T-helper 2 cell (primary cell): ENCODE results near the gene CSF3R.
"Not testable (repeated sequence)": the region's sequence is repeated elsewhere in the genome, so short reads cannot be mapped to it uniquely, and the experiment has no call there.

Experiments used
- DNase-seq, 5 experiments: peaks; one replicate each; pipeline versions ENCODE4 v3.0.0 to v3.0.0-alpha.2; 2012 to 2022

CSF3R gene

DNA sequence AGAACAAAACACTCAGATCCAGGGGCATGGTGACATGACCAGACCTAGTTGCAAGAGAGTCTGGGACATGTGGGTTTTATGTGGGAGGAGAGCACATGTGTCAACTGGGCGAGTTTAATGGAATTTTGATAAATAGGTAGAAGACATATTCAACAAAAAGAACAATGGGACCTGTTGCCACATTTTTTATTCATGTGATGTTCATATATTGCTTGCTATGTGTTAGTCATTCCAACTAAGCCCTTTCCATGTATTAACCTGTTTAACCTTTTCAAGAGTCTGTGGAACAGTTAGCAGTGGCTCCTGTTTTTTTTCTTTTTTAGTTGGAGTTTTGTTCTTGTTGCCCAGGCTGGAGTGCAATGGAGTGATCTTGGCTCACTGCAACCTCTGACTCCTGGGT, 30.1 kb upstream of the CSF3R start:
- DNase-seq: no peak

DNA sequence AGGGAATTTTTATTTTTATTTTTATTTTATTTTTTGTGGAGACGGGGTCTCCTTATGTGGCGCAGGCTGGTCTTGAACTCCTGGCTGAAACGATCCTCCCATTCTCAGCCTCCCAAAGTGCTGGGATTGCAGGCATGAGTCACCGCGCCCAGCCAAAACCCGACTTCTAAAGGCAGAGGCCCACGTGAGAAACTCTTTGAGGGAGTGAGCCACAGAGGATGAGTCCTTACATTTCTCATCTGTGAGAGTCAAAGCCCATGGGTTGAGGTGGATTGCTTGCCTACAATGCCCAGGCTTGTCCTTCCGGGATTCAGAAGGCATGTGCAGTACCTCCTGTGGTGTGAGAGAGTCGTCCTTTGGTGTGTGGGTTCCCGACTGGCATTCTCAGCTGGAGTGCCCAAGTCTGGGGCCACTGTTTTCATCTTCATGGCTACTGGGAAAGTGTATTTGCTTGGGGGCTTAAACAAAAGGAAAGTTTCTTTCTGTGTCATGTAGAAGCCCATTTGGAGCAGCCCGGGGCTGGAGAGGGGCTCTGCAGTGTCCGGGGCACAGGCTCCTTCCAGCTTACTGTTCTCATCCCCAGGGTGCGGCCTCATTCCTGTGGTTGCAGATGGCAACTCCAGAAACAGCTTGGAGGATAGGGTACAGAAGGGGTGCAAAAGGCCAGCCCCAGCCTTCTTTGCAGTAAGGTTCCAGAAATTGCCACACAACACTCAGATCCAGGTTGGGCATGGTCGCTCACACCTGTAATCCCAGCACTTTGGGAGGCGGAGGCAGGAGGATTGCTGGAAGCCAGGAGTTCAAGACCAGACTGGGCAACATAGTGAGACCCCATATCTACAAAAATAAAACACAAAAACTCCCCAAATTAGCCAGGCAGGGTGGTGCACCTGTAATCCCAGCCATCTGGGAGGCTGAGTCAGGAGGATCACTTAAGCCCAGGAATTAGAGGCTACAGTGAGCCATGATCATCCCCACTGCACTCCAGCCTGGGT, 29.4 kb upstream of the CSF3R start:
- DNase-seq: no peak

DNA sequence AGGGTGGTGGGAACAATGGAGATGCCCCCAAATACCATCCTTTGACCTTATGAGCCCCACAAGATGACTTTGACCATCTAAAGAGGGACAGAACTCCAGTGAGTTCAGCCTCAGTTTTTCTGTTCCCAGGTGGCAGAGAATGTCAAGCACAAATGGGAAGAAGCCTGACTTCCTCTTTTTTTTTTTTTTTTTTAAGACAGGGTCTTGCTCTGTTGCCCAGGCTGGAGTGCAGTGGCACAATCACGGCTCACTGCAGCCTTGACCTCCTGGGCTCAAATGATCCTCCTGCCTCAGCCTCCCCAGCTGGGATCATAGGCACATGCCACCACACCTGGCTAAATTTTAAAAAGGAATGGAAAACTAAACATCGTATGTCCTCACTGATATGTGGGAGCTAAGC, 28.5 kb upstream of the CSF3R start:
- not testable (repeated sequence) for DNase-seq

DNA sequence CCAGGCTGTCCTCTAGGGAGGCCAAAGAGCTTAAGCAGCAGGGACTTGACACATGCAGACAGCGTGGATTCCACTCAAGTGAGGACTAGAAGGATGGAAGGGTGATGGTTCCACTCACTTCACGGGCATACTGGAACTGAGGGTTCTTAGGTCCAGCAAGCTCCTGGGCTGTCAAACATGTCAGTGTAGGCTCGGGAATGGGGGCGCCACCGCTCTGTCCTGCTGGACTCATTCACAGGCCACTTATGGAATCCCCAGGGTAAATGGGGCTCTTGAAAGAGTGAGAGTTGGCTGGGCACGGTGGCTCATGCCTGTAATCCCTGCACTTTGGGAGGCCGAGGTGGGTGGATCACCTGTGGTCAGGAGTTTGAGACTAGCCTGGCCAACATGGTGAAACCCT, 27.7 kb upstream of the CSF3R start:
- no peak for DNase-seq

DNA sequence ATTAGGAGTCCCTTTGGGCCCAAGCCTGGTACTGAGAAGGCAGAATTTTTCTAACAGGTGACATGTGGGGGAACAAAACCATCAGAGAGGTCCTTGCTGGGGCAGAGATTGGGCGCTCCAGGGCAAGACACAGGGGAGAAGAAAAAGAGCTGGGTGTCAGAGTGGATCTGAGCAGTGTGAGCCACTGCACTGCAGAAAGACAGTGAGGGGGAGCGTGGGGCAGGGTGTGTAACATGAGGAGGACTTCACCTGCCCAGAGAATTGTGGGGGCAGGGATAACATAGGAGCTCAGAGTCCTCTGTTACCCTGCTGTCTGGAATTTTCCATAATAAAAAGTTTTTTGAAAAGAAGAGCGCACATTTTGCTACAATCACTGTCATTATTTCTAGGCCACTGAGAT, 25.5 kb upstream of the CSF3R start:
- no peak for DNase-seq

DNA sequence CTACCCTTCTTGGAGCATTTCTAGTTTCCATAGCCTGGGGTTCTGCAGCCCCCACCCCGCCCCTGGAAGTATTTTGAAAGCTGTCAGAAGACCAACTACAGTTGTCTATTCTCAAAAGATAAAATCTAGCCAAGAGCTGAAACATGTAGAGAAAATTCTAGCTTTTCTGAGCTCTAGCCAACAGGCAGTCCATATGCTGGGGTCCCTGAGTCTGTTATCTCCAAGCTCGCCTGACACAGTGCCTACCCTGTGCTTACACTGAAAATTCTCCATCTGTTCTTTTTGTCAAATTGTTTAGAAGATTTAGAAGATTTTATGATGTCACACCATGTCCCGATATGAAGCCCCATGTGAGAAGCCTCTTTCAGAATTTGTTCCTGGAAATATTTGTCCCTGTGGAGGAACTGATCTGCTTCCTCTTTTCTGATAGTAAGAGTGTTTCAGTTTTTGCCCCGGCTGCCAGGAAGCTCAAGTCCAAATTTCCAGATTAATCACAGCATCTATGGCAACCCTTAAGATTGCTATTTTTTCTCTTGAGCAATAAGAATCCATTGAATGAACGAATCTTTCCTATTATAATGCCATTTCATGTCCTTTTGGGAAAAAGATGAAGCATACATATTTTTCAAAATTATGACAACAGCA, 23.7 kb upstream of the CSF3R start:
- no peak for DNase-seq

DNA sequence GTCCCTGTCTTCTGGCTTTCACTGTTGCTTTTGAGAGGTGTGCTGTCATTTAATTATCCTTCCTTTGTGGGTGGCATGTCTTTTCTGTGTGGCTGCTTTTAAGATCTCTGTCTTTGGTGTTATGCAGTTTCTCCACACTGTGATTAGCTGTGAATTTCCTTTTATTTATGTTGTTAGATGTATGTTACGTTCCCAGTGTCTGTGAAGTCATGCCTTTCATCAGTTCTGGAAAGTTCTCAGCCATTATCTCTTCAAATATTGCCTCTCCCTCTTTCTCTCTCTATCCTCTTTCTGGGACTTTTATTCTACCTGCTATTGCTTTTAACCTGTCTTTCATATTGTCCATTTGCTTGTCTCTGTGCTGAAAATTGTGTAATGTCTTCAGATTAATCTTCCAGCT, 21.0 kb upstream of the CSF3R start:
- no peak for DNase-seq

DNA sequence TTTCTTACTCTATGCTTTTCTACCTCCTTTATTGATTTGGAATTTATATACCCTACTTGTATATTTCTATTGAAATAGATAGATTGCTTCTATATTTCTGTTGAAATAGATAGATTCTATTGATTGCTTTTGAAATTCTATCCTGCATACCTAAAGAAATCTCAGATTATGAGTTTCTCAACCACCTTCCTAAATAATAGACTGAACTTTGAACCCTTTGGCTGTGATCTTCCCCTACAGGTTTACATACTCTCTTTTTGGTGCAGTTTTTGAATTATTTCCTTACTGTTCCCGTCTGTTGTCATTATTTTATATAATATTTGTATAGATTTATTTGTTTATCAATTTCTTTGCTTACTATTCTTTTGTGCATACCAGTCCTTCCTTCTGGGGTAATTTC, 20.4 kb upstream of the CSF3R start:
- DNase-seq: no peak

DNA sequence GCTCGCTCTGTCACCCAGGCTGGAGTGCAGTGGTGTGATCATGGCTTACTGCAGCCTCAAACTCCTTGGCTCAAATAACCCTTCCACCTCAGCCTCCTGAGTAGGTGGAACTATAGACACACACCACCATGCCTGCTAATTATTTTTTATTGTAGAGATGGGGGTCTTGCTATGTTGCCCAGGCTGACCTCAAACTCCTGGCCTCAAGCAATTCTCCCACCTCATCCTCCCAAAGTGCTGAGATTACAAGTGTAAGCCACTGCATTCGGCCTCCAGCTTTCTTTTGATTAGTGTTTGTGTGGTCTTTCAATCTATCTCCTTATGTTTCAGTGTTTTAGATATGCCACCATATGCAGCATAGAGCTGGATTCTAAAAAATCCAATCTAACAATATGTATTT, 19.9 kb upstream of the CSF3R start:
- no peak for DNase-seq

DNA sequence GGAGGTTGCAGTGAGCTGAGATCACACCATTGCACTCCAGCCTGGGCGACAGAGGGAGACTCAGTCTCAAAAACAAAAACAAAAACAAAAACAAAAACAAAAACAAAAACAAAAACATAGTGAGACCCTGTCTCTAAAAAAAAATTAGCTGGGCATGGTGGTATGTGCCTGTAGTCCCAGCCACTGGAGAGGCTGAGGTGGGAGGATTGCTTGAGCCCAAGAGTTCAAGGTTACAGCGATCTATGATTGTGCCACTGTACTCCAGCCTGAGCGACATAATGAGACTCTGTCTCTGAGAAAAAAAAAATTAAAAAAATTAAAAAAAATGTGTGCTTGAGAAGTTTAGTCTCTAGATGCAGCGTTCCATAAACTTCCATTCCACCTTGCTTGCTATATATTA, 19.2 kb upstream of the CSF3R start:
- DNase-seq: not testable (repeated sequence)

DNA sequence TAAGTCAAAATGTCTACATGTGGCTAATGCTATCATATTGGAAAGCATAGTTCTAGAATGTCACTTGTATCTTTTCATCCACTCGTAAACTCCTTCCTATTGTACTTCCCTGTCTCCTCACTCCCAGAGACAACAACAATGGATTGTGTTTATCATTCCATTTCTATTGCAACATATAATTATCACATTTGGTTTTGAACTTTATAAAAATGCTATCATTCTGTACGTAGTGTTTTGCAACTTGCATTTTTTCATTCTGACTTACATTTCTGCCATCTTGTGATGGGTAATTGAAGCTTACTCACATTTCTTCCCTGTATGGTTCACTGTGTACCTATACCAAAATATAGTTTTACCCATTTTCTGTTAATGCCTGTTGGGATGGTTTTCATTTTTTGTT, 14.5 kb upstream of the CSF3R start:
- no peak for DNase-seq

DNA sequence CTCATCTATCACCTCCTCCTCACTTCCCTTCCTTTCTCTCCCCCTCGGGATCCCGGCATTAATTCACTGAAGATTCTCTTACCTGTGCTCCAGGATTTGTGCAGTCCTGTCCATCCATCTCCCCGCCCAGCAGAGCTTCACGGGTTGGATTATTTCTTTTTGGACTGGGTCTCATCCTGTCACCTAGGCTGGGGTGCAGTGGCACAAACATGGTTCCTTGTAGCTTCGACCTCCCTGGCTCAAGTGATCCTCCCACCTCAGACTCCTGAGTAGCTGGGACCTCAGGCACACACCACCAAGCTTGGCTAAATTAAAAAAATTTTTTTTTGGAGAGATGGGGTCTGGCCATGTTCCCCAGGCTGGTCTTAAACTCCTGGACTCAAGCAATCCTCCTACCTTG, 12.3 kb upstream of the CSF3R start:
- DNase-seq: no peak

DNA sequence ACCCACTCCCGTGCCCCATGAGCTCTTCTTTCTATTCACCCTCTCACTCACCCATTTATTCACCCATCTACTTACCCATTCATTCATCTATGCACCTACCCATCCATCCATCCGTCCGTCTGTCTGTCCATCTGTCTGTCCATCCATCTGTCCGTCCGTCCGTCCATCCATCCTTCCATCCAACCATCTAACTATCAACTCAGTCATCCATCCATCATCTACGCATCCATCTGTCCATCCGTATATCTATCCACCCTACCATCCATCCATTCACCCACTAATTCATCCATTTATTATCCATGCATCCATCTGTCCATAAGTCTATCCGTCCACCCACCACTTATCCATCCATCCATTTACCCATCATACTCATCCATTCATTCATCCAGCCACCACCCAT, 10.8 kb upstream of the CSF3R start:
- no peak for DNase-seq

DNA sequence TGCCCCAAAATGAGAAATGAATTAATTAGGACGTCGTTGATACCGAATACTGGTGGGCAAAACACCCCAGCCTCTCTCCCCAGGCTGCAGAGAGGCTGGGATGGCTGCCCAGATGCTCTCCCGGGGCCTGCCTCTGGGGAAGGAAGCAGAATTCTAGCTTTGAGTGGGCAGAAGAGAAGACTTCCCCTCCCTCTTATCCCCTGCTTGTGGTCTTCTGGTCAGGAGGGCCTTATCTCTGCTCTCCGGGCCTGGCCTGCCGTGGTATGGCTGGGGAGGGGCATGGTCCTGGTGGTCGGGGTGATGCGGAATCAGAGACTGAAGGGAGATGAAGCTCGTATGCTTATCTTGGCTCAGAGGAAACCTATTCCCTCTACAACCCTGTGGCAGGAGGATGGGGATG, 9.8 kb upstream of the CSF3R start:
- DNase-seq: no peak

DNA sequence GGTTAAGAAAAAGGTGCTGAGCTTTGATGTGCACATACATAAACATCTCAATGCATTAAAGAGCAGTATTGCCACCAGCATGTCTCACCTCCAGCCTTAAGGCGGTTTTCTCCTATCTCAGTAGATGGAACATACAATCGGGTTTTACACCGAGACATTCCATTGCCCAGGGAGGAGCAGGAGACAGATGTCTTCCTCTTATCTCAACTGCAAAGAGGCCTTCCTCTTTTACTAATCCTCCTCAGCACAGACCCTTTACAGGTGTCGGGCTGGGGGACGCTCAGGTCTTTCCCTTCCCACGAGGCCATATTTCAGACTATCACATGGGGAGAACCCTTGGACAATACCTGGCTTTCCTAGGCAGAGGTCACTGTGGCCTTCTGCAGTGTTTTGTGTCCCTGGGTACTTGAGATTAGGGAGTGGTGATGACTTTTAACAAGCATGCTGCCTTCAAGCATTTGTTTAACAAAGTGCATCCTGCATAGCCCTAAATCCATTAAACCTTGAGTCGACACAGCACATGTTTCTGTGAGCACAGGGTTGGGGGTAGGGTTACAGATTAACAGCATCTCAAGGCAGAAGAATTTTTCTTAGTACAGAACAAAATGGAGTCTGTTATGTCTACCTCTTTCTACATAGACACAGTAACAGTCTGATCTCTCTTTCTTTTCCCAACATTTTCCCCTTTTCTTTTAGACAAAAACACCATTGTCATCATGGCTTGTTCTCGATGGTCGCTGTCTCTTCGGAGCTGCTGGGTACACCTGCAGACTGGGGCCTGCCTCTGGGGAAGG, 6.7 kb upstream of the CSF3R start:
- not testable (repeated sequence) for DNase-seq

DNA sequence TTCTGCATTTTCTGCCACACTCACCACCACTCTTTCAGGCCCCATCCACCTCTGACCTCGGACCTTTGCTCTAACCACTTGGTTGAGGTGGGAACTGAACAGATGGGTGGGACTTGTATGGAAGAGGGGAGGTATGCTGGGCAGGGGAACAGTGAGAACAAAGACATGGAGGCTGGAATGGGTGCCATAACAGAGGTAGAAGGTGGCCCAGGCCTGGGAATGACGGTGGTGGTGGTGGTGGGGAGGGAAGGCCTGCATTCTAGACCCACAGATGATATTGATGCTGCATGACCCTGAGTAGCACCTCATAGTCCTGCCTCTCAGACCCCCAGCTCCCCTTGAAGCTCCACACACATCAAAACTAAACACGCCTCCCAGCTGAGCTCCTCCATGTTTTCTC, 5.2 kb upstream of the CSF3R start:
- no peak for DNase-seq

DNA sequence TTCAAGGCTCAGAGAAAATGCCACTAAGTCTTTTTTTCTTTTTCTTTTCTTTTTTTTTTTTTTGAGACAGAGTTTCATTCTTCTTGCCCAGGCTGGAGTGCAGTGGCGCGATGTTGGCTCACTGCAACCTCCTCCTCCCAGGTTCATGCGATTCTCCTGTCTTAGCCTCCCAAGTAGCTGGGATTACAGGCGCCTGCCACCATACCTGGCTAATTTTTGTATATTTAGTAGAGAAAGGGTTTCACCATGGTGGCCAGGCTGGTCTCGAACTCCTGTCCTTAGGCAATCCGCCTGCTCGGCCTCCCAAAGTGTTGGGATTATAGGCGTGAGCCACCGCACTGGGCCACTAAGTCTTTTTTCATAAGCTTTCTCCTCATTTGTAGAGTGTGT, 4.6 kb upstream of the CSF3R start:
- not testable (repeated sequence) for DNase-seq

DNA sequence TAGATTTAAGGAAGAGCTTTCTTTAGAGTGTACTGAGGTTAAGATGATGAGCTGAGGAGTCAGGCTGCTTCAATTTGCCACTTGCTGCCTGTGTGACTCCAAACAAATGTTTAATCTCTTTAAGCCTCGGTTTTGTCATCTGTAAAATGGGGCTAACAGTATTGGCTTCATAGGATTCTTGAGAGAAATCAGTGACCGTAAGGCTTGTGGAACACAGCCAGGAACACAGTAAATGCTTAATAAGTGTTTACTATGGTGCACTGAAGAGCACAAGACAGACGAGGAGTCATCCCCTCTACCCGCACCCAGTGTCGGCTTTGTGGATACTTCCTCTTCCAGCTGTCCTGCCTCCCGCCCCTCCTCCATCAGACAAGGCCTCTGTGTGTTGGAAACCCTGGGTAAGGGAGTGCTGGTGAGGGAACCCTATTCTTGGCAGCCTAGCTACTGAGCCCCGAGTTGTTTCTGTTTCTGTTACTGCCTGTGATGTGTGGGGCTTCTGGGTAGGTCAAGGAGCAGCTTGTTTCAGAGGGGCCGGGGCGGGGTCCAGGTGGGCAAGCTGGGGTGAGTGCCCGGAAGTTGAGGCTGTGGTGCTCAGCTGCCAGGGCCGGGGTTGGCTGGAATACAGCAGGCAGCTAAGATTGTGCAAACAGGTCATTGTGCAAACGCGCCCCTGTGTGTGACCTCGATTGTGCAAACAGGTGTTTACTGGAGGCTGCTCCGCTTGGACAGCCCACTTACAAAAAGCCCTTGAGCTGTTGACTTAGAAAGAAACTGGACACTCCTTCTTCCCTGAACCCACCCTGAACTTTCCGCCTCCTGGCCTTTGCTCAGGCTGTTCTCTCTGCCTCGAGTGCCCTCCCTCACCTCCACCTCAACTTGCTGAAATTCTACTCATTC, 4.0 kb upstream of the CSF3R start:
- DNase-seq: no peak

DNA sequence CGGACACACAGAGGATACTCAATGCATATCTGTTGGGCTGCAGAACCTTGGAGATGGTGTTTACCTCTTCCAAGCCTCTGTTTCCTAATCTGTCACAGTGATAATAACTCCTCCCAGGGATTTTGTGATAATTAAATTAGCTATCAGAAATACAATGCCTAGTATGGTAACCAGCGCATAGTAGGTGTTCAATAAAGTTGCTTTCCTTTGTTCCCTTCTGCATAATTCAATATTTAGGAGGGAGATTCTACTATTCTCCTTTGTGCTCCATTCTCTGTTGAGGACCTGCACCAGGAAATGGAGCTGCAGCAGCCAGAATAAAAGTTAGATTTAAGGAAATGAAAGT, 3.4 kb upstream of the CSF3R start:
- DNase-seq: no peak

DNA sequence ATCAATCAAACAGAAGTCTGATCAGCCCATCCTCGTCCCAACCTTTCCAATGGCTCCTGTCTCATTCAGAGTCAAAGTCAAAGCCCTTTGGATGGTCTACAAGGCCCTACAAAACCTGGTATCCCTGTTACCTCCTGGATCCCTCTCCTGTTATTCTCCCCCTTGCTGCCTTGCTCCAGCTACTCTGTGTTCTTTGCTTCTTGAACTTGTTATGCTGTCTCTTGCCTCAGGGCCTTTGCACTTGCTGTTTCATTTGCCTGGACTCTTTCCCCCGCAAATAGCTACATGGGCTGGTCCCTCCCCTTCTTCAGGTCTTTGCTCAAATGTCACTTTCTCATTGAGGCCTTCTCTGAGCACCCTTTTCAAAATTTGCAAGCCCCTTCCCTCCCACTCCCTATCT, 1.4 kb upstream of the CSF3R start:
- no peak for DNase-seq

DNA sequence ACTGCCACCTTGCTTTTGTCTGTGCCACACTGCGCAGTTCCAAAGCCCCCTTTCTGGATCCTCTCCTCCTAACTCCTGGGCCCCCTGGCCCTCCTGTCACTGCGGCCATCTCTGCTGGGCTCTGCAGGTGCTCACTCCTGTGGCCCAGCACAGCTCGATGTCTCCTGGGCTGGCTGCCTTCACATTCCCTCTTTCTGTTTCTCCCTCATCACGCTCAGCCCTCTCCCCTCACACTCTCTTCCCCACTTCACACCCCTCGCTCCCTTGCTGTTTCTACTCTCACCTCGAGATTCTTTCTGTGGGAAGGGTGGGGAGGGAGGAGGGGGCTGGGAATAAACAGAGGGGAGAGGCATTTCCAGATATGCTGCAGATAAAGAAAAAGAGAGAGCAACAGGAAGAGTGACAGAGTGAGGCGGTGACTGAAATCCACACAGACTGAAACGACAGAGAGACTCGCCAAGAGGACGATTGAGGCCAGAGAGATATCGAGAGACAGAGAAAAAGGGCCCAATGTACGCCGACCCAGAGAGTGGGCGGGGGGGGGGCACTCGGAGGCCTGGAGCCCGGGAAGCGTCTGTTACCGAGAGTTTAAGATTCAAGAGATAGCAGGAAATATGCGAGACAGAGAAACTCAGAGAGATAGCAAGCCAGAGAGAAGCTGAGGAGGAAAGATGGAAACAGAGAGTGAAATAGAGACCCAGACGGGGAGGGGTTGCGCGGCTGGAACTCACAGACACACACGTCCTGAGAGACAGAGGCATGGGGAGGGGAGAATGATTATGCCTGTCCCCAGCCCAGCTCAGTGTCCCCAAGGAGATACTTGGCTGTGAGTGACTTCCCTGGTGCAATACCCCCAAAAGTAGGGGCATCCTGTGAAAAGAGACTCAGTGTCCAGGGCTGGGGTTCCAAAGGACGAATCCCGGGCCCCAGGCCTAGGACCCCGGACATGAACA, 666 bp downstream of the CSF3R start:
- no peak for DNase-seq
